GM13977 (cell line): Measurements from ENCODE around the gene DBNDD2.

ENCODE experiments used
- DNase-seq: peaks from one replicate; pipeline ENCODE4 v3.0.0; 2012; ENCODE audit warnings: low spot score
- in situ Hi-C: fragments of 300-500 bp; cut with MboI; formaldehyde crosslinking; loops from one replicate; pipeline ENCODE4 v1.12.0; 2022; ENCODE audit warnings: low sequenced_read_pairs, low pct_unique_long_range_greater_than_20kb, mixed read lengths, inconsistent platforms; ENCODE audit not compliant: unreplicated experiment
- TF ChIP-seq, protein P1 (sequence below): IDR thresholded peaks from 2 replicates; pipeline ENCODE4 v1.5.1; 2012; ENCODE audit warnings: mild to moderate bottlenecking, control low read depth; ENCODE audit not compliant: insufficient read depth; ENCODE audit errors: extremely low read depth, missing control alignments

DBNDD2 gene

DNA sequence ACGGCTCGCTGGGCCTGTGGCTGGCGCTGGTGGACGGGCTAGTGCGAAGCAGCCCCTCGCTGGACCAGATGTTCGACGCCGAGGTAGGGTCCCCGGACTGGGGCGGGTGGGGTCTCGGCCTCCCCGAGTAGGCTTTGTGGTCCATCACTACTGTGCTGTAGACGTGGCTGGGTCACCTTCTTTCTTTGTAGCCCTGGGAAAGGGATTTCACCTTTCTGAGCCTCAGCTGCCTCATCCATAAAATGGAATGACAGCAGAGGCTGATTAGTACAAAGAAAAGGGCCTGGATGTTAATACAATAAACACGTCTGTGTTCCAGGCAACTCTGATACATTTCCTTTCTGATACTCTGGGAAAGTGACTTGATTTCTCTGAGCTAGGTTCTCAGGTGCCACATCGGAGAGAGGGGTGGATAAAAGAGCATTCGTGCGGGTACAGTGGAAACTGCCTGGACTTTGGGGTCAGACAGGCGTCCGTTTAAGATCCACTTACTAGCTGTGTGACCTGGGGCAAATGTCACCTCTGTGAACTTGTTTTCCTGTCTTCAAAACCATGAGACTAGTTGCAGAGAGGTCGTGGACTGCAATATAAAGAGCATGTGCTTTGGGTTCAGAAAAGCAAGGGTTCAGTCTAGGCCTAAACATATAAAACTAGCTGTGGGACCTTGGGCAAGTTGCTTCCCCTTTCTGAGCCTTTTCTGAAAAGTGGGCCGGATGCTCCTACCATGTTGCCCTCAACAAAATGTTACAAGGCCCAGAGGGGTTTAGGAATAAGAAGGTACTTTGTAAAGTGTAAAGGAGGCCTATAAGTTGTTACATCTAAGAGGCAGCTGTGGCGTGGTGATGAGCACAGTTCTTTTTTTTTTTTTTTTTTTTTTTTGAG is 44.2 kb upstream of the DBNDD2 start:
- in situ Hi-C loops: no loop called here
- no peak for DNase-seq
- TF ChIP-seq, protein P1, sequence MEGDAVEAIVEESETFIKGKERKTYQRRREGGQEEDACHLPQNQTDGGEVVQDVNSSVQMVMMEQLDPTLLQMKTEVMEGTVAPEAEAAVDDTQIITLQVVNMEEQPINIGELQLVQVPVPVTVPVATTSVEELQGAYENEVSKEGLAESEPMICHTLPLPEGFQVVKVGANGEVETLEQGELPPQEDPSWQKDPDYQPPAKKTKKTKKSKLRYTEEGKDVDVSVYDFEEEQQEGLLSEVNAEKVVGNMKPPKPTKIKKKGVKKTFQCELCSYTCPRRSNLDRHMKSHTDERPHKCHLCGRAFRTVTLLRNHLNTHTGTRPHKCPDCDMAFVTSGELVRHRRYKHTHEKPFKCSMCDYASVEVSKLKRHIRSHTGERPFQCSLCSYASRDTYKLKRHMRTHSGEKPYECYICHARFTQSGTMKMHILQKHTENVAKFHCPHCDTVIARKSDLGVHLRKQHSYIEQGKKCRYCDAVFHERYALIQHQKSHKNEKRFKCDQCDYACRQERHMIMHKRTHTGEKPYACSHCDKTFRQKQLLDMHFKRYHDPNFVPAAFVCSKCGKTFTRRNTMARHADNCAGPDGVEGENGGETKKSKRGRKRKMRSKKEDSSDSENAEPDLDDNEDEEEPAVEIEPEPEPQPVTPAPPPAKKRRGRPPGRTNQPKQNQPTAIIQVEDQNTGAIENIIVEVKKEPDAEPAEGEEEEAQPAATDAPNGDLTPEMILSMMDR: no peak

DNA sequence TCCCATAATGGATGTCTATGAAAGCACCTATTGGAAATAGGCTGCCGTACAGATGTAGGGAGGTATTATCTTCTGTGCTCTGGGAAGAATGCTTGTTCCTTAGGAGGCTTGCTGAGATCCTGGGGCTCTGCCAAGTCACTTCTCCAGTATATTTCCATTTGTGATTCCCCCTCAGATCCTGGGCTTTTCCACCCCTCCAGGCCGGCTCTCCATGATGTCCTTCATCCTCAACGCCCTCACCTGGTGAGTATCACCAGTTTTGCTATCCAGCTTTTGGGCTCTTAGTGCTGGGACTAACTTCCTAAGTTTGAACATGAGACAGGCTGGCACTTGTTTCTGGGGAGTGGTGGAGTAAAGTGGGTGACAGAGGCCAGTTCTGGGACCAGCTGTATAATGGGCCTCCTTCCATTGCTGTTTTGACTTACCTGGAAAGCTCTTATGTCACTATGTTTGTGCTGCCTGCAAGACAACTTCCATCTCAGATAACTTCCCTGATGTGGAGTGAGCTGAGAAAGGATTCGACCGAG is 42.6 kb upstream of the DBNDD2 start:
- in situ Hi-C loops: no loop called here
- no peak for DNase-seq
- TF ChIP-seq, protein P1: no peak

DNA sequence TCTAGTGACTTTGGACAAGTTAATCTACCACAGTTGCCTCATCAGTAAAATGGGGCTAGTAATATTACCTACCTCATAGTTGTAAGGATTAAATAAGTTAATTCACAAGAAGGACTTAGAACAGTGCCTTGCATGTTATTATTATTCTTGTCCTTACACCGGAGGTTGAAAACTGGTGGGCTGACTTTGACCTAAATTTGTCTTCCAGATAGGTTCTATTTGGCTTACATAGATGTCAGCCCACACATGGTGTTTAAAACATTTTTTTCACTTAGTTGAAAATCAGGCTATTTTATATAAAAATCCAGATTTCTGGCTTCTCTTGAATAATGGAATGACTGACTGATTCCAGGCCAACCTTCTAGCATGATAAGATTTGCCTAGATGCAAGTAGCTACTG is 41.9 kb upstream of the DBNDD2 start:
- no peak for DNase-seq
- TF ChIP-seq, protein P1: no peak
- in situ Hi-C loops: no loop called here

DNA sequence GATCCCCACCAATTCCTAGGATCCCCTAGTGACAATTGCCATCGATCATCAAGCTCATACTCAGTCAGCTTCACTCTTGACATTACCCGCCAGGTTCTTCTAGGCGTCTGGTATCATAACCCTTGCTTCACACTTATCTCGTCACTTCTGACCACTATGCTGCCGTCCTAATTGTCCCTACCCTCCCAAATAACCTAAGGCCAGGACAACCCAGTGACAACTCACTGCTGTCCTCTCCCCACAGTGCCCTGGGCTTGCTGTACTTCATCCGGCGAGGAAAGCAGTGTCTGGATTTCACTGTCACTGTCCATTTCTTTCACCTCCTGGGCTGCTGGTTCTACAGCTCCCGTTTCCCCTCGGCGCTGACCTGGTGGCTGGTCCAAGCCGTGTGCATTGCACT is 41.5 kb upstream of the DBNDD2 start:
- in situ Hi-C loops: no loop called here
- no peak for DNase-seq
- TF ChIP-seq, protein P1: no peak

DNA sequence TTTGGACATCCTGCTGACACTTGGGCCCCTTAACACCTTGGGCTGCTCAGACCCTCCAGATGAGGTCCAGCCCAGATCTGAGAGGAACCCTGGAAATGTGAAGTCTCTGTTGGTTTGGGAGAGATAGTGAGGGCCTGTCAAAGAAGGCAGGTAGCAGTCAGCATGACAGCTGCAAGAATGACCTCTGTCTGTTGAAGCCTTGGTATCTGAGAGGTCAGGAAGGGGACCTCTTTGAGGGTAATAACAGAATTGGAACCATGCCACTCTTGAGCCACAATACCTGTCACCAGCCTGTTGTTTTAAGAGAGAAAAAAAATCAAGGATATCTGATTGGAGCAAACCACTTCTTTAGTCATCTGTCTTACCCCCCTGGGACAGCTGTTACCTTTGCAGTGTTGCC is 41.0 kb upstream of the DBNDD2 start:
- in situ Hi-C loops: no loop called here
- DNase-seq: no peak
- TF ChIP-seq, protein P1: no peak

DNA sequence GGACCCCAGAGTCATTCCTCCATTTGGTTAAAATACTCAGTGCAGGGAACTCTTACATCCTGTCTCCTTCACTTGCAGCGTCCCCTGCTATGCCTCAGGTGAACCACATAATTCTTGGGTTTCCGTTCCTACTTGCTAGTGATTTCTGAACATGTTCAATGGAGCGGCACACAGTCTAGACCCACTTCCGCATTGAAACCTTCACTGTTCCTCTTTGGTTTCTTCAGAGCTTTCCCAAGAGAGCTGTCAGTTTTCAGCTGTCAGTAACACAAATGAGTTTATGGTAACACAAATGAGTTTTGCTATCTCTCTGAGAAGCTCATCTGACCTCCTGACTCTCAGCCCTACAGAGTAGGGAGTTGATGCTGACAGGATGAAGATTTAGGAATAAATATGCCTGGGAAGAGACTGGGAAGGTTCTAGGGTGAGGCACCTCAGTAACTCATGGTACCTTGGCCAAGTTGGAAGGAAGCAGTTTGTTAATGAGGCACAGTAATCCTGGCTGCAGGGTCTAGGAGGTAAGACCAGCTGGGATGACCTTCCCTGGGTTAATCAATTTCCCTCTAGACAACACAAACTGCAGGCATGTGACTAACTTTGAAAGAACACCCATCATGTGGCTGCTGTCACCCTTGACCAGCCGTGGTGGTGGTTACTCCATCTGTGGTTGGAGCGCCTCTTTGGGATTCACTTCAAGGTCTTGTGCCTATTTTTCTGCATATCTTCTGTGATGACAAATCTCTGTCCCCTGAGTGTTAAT is 39.7 kb upstream of the DBNDD2 start:
- DNase-seq: peak; percentile 88
- in situ Hi-C loops: no loop called here
- TF ChIP-seq, protein P1: no peak
